HepG2 (cell line): ENCODE results near the gene ABL2. TPM values are rescaled to one million over a fixed set of nuclear protein-coding genes. Genes with fewer than 3 reads are reported as not detected.

ENCODE experiments used
- AGO2 ChIP-seq: fragments of 200-400 bp; formaldehyde crosslinking; optimal IDR thresholded peaks from 2 replicates; pipeline ENCODE3; 2017; ENCODE audit warnings: mild to moderate bottlenecking, low read depth, low read length, moderate library complexity
- BRD4 ChIP-seq: sonication (generic); formaldehyde crosslinking; IDR thresholded peaks from 2 replicates; pipeline ENCODE4 v1.4.0; 2020; ENCODE audit warnings: missing genetic modification reagents
- CBX5 ChIP-seq: sonication (generic); formaldehyde crosslinking; IDR thresholded peaks from 2 replicates; pipeline ENCODE4 v1.4.0; 2020; ENCODE audit warnings: missing genetic modification reagents, borderline replicate concordance
- CCAR2 ChIP-seq: fragments of 200-400 bp; formaldehyde crosslinking; optimal IDR thresholded peaks from 2 replicates; pipeline ENCODE3; 2018; ENCODE audit warnings: low read depth, mild to moderate bottlenecking, low read length, moderate library complexity
- FLYWCH1 ChIP-seq: sonication (generic); formaldehyde crosslinking; IDR thresholded peaks from 2 replicates; pipeline ENCODE4 v1.8.1; 2023; ENCODE audit warnings: mild to moderate bottlenecking, missing genetic modification reagents
- HNRNPL ChIP-seq: fragments of 200-400 bp; formaldehyde crosslinking; IDR thresholded peaks from 2 replicates; pipeline ENCODE4 v1.6.1; 2017; ENCODE audit warnings: mild to moderate bottlenecking, low read depth, low read length
- IRF2 ChIP-seq: IDR thresholded peaks from 2 replicates; pipeline ENCODE4 v1.6.1; 2018; ENCODE audit warnings: missing genetic modification reagents, missing compliant biosample characterization
- JUND ChIP-seq: sonication (generic); formaldehyde crosslinking; IDR thresholded peaks from 2 replicates; pipeline ENCODE4 v1.8.0; 2022; ENCODE audit warnings: mild to moderate bottlenecking, missing genetic modification reagents
- KMT2A ChIP-seq: sonication (generic); formaldehyde crosslinking; IDR thresholded peaks from 2 replicates; pipeline ENCODE4 v1.4.0; 2020; ENCODE audit warnings: missing genetic modification reagents
- NBN ChIP-seq: fragments of 450-650 bp; conservative IDR thresholded peaks from 2 replicates; pipeline ENCODE4 v1.6.1; 2017
- PHB2 ChIP-seq: fragments of 450-650 bp; IDR thresholded peaks from 2 replicates; pipeline ENCODE4 v1.6.1; 2018; ENCODE audit not compliant: partially characterized antibody
- PLRG1 ChIP-seq: fragments of 450-650 bp; conservative IDR thresholded peaks from 2 replicates; pipeline ENCODE4 v1.6.1; 2016
- TEAD2 ChIP-seq: sonication (generic); formaldehyde crosslinking; IDR thresholded peaks from 2 replicates; pipeline ENCODE4 v1.9.0; 2021; ENCODE audit warnings: missing genetic modification reagents
- TEAD3 ChIP-seq: optimal IDR thresholded peaks from 2 replicates; pipeline ENCODE3; 2016; ENCODE audit warnings: borderline replicate concordance
- THAP9 ChIP-seq: sonication (generic); formaldehyde crosslinking; IDR thresholded peaks from 2 replicates; pipeline ENCODE4; 2020; ENCODE audit warnings: missing genetic modification reagents, mild to moderate bottlenecking, borderline replicate concordance
- ZBTB42 ChIP-seq: sonication (generic); formaldehyde crosslinking; IDR thresholded peaks from 2 replicates; pipeline ENCODE4 v1.5.0; 2020; ENCODE audit warnings: mild to moderate bottlenecking, missing genetic modification reagents
- ZNF224 ChIP-seq: sonication (generic); formaldehyde crosslinking; IDR thresholded peaks from 2 replicates; pipeline ENCODE4 v1.5.0; 2020; ENCODE audit warnings: mild to moderate bottlenecking, missing genetic modification reagents
- ZNF350 ChIP-seq: sonication (generic); formaldehyde crosslinking; IDR thresholded peaks from 2 replicates; pipeline ENCODE4 v1.4.0; 2020; ENCODE audit warnings: mild to moderate bottlenecking, low read depth, missing genetic modification reagents, borderline replicate concordance
- ZNF674 ChIP-seq: sonication (generic); formaldehyde crosslinking; IDR thresholded peaks from 2 replicates; pipeline ENCODE4 v1.5.0; 2020; ENCODE audit warnings: low read depth, mild to moderate bottlenecking, missing genetic modification reagents
- polyA plus RNA-seq, 8 experiments: library from polyadenylated mRNA; depleted of rRNA in 3 of 8; stranded (reverse) in 7 of 8; unstranded in 1 of 8; fragments of >200 nt; fragmentation: Illumina TruSeq in 4 of 8; extraction: Trizol in 4 of 8; gene quantifications; 2 replicates each; pipeline versions ENCODE4 v1.2.1 to v1.2.3, GENCODE V29; 2011 to 2016; ENCODE audit warnings: low read depth in 4 of 8, missing spikeins in 1 of 8, mixed read lengths in 1 of 8; ENCODE audit not compliant: insufficient read depth in 1 of 8
- total RNA-seq, 5 experiments: library from RNA; depleted of rRNA; stranded (reverse); fragments of >200 nt; fragmentation: Illumina TruSeq; extraction: Trizol; gene quantifications; 2 replicates each; pipeline ENCODE4 v1.2.3, GENCODE V29; 2016; ENCODE audit warnings: low read depth in 1 of 5
- TF ChIP-seq, protein P1 (sequence below): sonication (generic); formaldehyde crosslinking; conservative IDR thresholded peaks from 2 replicates; pipeline ENCODE4 v1.4.0; 2020; ENCODE audit warnings: missing genetic modification reagents
- TF ChIP-seq, protein P2 (sequence below): sonication (generic); formaldehyde crosslinking; IDR thresholded peaks from 2 replicates; pipeline ENCODE4 v1.8.0; 2022; ENCODE audit warnings: missing genetic modification reagents, mild to moderate bottlenecking, inconsistent platforms, borderline replicate concordance
- TF ChIP-seq, protein P3 (sequence below): sonication (generic); formaldehyde crosslinking; IDR thresholded peaks from 2 replicates; pipeline ENCODE4 v1.4.0; 2020; ENCODE audit warnings: missing genetic modification reagents

Gene ABL2
- total and polyA plus RNA-seq, 2 of the 13 experiments (the other 11 are each of a cell fraction or from before 2014, with no cell fraction given), result 5.8 to 6.0 TPM

DNA sequence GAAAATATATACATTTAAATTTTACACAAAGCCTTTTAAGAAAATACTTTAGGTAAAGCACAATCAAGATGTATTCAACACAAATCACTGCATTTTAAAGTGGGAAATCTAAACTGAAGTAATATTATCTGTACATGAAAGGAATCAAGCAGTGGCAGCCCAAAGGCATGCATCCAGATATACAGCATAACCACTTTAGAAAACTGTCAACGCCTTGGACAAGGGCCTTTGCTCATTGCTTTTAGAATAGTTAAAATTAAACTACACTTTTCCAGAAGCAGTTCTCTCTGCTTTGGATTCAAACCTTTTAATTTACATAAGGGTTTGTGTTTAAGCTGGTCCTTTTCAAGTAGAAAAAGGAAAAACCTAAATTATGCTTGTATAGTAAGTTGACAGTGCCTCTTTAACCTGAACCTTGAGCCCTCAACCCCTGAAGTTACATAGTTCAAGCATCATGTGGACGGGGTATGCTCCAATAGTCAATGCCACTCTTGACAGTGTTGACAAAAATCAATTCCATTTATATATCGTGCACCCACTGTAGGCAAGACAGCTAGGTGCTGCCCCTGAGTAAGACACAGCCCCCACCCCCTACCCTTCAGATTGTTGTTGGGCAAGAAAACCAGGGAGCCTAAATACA is 124.7 kb downstream of the ABL2 start (continued):
- TF ChIP-seq KMT2A (CRISPR knock-in tag), result no peak
- TF ChIP-seq BRD4 (CRISPR knock-in tag), result 0 out of 2 replicates have a peak, but pooled peaks have one; percentile 33
- TF ChIP-seq PHB2, result no peak
- TF ChIP-seq AGO2, result no peak
- TF ChIP-seq JUND (CRISPR knock-in tag), result 0 out of 2 replicates have a peak, but pooled peaks have one; percentile 22
- TF ChIP-seq TEAD3 (CRISPR knock-in tag), result peak; percentile 93
- TF ChIP-seq IRF2 (CRISPR knock-in tag), result peak; percentile 70; the same call in 1 of the 2 replicates
- TF ChIP-seq PLRG1, result no peak
- TF ChIP-seq, protein P1, sequence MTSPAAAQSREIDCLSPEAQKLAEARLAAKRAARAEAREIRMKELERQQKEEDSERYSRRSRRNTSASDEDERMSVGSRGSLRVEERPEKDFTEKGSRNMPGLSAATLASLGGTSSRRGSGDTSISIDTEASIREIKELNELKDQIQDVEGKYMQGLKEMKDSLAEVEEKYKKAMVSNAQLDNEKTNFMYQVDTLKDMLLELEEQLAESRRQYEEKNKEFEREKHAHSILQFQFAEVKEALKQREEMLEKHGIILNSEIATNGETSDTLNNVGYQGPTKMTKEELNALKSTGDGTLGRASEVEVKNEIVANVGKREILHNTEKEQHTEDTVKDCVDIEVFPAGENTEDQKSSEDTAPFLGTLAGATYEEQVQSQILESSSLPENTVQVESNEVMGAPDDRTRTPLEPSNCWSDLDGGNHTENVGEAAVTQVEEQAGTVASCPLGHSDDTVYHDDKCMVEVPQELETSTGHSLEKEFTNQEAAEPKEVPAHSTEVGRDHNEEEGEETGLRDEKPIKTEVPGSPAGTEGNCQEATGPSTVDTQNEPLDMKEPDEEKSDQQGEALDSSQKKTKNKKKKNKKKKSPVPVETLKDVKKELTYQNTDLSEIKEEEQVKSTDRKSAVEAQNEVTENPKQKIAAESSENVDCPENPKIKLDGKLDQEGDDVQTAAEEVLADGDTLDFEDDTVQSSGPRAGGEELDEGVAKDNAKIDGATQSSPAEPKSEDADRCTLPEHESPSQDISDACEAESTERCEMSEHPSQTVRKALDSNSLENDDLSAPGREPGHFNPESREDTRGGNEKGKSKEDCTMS (CRISPR knock-in tag), result no peak
- TF ChIP-seq CBX5 (CRISPR knock-in tag), result no peak
- TF ChIP-seq ZBTB42 (CRISPR knock-in tag), result no peak
- TF ChIP-seq, protein P2, sequence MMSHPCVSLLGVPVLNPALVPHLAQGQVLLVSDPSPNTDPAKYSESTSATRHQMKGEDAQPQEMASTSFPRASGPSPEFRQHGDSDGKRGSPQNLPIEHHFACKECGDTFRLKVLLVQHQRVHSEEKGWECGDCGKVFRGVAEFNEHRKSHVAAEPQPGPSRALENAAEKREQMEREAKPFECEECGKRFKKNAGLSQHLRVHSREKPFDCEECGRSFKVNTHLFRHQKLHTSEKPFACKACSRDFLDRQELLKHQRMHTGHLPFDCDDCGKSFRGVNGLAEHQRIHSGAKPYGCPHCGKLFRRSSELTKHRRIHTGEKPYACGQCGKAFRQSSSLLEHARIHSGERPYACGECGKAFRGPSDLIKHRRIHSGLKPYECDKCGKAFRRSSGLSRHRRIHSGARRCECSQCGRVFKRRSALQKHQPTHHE (CRISPR knock-in tag), result no peak; the same call in 1 of the 2 replicates
- no peak for TF ChIP-seq CCAR2
- no peak for TF ChIP-seq NBN
- TF ChIP-seq THAP9, result no peak
- TF ChIP-seq ZNF674, result no peak
- TF ChIP-seq FLYWCH1, result no peak
- no peak for TF ChIP-seq TEAD2 (CRISPR knock-in tag)
- TF ChIP-seq HNRNPL, result no peak
- TF ChIP-seq ZNF224 (CRISPR knock-in tag), result no peak; the same call in 1 of the 2 replicates
- peak; percentile 55; the same call in 1 of the 2 replicates for TF ChIP-seq ZNF350
- TF ChIP-seq, protein P3, sequence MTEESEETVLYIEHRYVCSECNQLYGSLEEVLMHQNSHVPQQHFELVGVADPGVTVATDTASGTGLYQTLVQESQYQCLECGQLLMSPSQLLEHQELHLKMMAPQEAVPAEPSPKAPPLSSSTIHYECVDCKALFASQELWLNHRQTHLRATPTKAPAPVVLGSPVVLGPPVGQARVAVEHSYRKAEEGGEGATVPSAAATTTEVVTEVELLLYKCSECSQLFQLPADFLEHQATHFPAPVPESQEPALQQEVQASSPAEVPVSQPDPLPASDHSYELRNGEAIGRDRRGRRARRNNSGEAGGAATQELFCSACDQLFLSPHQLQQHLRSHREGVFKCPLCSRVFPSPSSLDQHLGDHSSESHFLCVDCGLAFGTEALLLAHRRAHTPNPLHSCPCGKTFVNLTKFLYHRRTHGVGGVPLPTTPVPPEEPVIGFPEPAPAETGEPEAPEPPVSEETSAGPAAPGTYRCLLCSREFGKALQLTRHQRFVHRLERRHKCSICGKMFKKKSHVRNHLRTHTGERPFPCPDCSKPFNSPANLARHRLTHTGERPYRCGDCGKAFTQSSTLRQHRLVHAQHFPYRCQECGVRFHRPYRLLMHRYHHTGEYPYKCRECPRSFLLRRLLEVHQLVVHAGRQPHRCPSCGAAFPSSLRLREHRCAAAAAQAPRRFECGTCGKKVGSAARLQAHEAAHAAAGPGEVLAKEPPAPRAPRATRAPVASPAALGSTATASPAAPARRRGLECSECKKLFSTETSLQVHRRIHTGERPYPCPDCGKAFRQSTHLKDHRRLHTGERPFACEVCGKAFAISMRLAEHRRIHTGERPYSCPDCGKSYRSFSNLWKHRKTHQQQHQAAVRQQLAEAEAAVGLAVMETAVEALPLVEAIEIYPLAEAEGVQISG (CRISPR knock-in tag), result peak; percentile 38; the same call in 1 of the 2 replicates
